Liver (tissue), 9 donors: ENCODE data around the gene TNPO3. TPM values are rescaled to one million over a fixed set of nuclear protein-coding genes. Genes with fewer than 3 reads are reported as not detected.

Experiments
- DNase-seq: peaks from one replicate; pipeline ENCODE4 v3.0.0-alpha.2; 2017; ENCODE audit warnings: low spot score
- H3K27ac ChIP-seq, 2 donors: one replicate each; pipeline ENCODE4 v1.7.0; 2013; ENCODE audit warnings: inconsistent platforms in 2 of 2, low read length in 2 of 2, control low read depth in 1 of 2, low read depth in 1 of 2, mild to moderate bottlenecking in 1 of 2
- H3K27me3 ChIP-seq, 4 donors: one replicate each; pipeline versions ENCODE4 v1.6.1 to v1.7.0; 2013; ENCODE audit warnings: low read length in 3 of 4, inconsistent platforms in 1 of 4, mild to moderate bottlenecking in 1 of 4, moderate library complexity in 1 of 4; ENCODE audit not compliant: control insufficient read depth in 4 of 4, insufficient read depth in 4 of 4
- H3K36me3 ChIP-seq, 4 donors: one replicate each; pipeline versions ENCODE4 v1.6.1 to v1.7.0; 2013; ENCODE audit warnings: low read length in 3 of 4, mild to moderate bottlenecking in 3 of 4, low read depth in 1 of 4, moderate library complexity in 1 of 4; ENCODE audit not compliant: control insufficient read depth in 4 of 4, insufficient read depth in 3 of 4
- H3K4me1 ChIP-seq, 4 donors: one replicate each; pipeline versions ENCODE4 v1.6.1 to v1.7.0; 2013; ENCODE audit warnings: low read length in 3 of 4, mild to moderate bottlenecking in 3 of 4, moderate library complexity in 1 of 4; ENCODE audit not compliant: control insufficient read depth in 4 of 4, insufficient read depth in 4 of 4
- H3K4me3 ChIP-seq, 3 donors: one replicate each; pipeline versions ENCODE4 v1.6.1 to v1.7.0; 2013; ENCODE audit warnings: low read length in 3 of 3, control low read depth in 1 of 3, low read depth in 1 of 3, mild to moderate bottlenecking in 1 of 3
- H3K9ac ChIP-seq, 2 donors: one replicate each; pipeline ENCODE4 v1.7.0; 2013; ENCODE audit warnings: low read length in 2 of 2, mild to moderate bottlenecking in 2 of 2, moderate library complexity in 2 of 2, control low read depth in 1 of 2, low read depth in 1 of 2
- H3K9me3 ChIP-seq, 4 donors: one replicate each; pipeline versions ENCODE4 v1.6.1 to v1.7.0; 2013; ENCODE audit warnings: low read length in 3 of 4; ENCODE audit not compliant: control insufficient read depth in 4 of 4
- CTCF ChIP-seq: fragments of 150-350 bp; IDR thresholded peaks from 2 replicates; pipeline ENCODE4 v1.5.1; 2017; ENCODE audit warnings: improper control_type of control experiment, low read depth, low read length; ENCODE audit not compliant: missing input control
- EGR1 ChIP-seq, 2 donors: IDR thresholded peaks; 2 replicates each; pipeline ENCODE4 v1.6.1; 2016 to 2018; ENCODE audit warnings: antibody characterized with exemption in 2 of 2, low read depth in 2 of 2
- FOXA1 ChIP-seq: IDR thresholded peaks from 2 replicates; pipeline ENCODE4 v1.6.1; 2016; ENCODE audit warnings: antibody characterized with exemption
- FOXA2 ChIP-seq: IDR thresholded peaks from 2 replicates; pipeline ENCODE4 v1.6.1; 2016; ENCODE audit warnings: antibody characterized with exemption
- GABPA ChIP-seq, 2 donors: IDR thresholded peaks in 1 of 2; conservative IDR thresholded peaks in 1 of 2; 2 replicates each; pipeline ENCODE4 v1.6.1; 2016; ENCODE audit warnings: antibody characterized with exemption in 2 of 2, mild to moderate bottlenecking in 1 of 2, moderate library complexity in 1 of 2
- HNF4A ChIP-seq, 2 donors: conservative IDR thresholded peaks; 2 replicates each; pipeline ENCODE4 v1.6.1; 2016; ENCODE audit warnings: antibody characterized with exemption in 2 of 2, mild to moderate bottlenecking in 2 of 2
- HNF4G ChIP-seq: IDR thresholded peaks from 2 replicates; pipeline ENCODE4 v1.6.1; 2016; ENCODE audit warnings: antibody characterized with exemption
- JUND ChIP-seq, 2 donors: IDR thresholded peaks; 2 replicates each; pipeline ENCODE4 v1.6.1; 2016; ENCODE audit warnings: antibody characterized with exemption in 2 of 2
- NR2F2 ChIP-seq: IDR thresholded peaks from 2 replicates; pipeline ENCODE4 v1.6.1; 2016; ENCODE audit warnings: antibody characterized with exemption
- RAD21 ChIP-seq, 2 donors: IDR thresholded peaks; 2 replicates each; pipeline ENCODE4 v1.6.1; 2016; ENCODE audit warnings: antibody characterized with exemption in 2 of 2, mild to moderate bottlenecking in 2 of 2
- RXRA ChIP-seq, 2 donors: IDR thresholded peaks; 2 replicates each; pipeline ENCODE4 v1.6.1; 2017 to 2018; ENCODE audit warnings: antibody characterized with exemption in 2 of 2, mild to moderate bottlenecking in 1 of 2
- SP1 ChIP-seq: IDR thresholded peaks from 2 replicates; pipeline ENCODE4 v1.6.1; 2018; ENCODE audit warnings: antibody characterized with exemption, mild to moderate bottlenecking
- TAF1 ChIP-seq: conservative IDR thresholded peaks from 2 replicates; pipeline ENCODE4 v1.6.1; 2016; ENCODE audit warnings: antibody characterized with exemption, mild to moderate bottlenecking
- YY1 ChIP-seq: IDR thresholded peaks from 2 replicates; pipeline ENCODE4 v1.6.1; 2016; ENCODE audit warnings: antibody characterized with exemption, mild to moderate bottlenecking
- WGBS: extraction: QIAGEN DNeasy Blood & Tissue Kit; methylation state at CpG from one replicate; pipeline ENCODE4 v1.1.7; 2013; 5-methylcytosine and 5-hydroxymethylcytosine counted together
- polyA plus RNA-seq, 2 donors: library from polyadenylated mRNA; stranded (reverse) in 1 of 2; unstranded in 1 of 2; fragments of 200-250 nt in 1 of 2; fragments of >200 nt in 1 of 2; fragmentation: Nextera tagmentation in 1 of 2; extraction: Ambion mirVana in 1 of 2; gene quantifications; one replicate each; pipeline versions ENCODE4 v1.2.1 to v1.2.3, GENCODE V29; 2013 to 2015
- total RNA-seq, 2 donors: library from RNA; depleted of rRNA; stranded (reverse); fragments of >200 nt; gene quantifications; one replicate each; pipeline ENCODE4 v1.2.3, GENCODE V29; 2014
- TF ChIP-seq, protein P1 (sequence below): IDR thresholded peaks from 2 replicates; pipeline ENCODE4 v1.6.1; 2016; ENCODE audit warnings: antibody characterized with exemption
- TF ChIP-seq, protein P2 (sequence below): IDR thresholded peaks from 2 replicates; pipeline ENCODE4 v1.6.1; 2016; ENCODE audit warnings: antibody characterized with exemption
- TF ChIP-seq, protein P3 (sequence below): IDR thresholded peaks from 2 replicates; pipeline ENCODE4 v1.6.1; 2016; ENCODE audit warnings: antibody characterized with exemption, mild to moderate bottlenecking
- TF ChIP-seq, protein P4 (sequence below): IDR thresholded peaks from 2 replicates; pipeline ENCODE4 v1.6.1; 2016; ENCODE audit warnings: antibody characterized with exemption
- donor health status: healthy.
- donor health status: healthy.
- donor health status: healthy.
- donor health status: healthy.
- donor health status: healthy.

TNPO3 gene
- total and polyA plus RNA-seq, 4 donors, result 9.2 to 38.9 (median 20.0) TPM

DNA sequence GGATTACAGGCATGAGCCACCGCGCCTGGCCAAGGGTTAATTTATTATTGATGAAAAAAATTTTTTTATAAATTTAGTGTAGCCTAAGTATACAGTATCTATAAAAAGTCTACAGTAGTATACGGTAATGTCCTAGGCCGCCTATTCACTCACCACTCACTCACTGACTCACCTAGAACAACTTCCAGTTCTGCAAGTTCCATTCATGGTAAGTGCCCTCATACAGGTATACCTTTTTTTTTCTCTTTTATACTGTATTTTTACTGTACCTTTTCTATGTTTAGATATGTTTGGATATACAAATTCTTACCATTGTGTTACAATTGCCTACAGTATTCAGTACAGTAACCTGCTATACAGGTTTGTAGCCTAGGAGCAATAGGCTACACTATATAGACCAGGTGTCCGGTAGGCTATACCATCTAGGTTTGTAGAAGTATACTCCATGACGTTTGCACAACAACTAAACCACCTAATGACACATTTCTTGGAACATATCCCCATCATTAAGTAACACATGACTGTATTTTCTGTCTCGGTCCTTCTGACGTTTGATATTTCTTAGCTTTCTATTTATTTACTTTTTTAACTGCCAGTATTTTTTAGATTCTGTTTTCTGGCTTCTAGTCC lies 93.8 kb downstream of the TNPO3 start:
- H3K9ac ChIP-seq, result no peak overlapping the region
- H3K4me1 ChIP-seq, result no peaks in the 10 kb centered on the region
- no peaks in the 10 kb centered on the region for H3K9me3 ChIP-seq
- no peaks in the 10 kb centered on the region for H3K27me3 ChIP-seq
- DNase-seq, result no peak
- no peak overlapping the region for H3K27ac ChIP-seq
- TF ChIP-seq, protein P1, sequence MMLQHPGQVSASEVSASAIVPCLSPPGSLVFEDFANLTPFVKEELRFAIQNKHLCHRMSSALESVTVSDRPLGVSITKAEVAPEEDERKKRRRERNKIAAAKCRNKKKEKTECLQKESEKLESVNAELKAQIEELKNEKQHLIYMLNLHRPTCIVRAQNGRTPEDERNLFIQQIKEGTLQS, result no peak
- TF ChIP-seq FOXA1 (no peak), HNF4A (conservative IDR thresholded peaks at IDR 0.05) (no peak), NR2F2 (no peak), JUND (IDR thresholded peaks at IDR 0.05) (no peak), FOXA2 (no peak), SP1 (no peak), RXRA (IDR thresholded peaks at IDR 0.05) (no peak), CTCF (no peak), TAF1 (no peak), HNF4G (no peak), YY1 (no peak), GABPA (IDR thresholded peaks at IDR 0.05 in 1 of 2, conservative IDR thresholded peaks at IDR 0.05 in 1 of 2) (no peak), EGR1 (IDR thresholded peaks at IDR 0.05; ENCODE audit: low read depth in 2 of 2) (no peak), RAD21 (IDR thresholded peaks at IDR 0.05) (no peak)
- TF ChIP-seq, protein P2, sequence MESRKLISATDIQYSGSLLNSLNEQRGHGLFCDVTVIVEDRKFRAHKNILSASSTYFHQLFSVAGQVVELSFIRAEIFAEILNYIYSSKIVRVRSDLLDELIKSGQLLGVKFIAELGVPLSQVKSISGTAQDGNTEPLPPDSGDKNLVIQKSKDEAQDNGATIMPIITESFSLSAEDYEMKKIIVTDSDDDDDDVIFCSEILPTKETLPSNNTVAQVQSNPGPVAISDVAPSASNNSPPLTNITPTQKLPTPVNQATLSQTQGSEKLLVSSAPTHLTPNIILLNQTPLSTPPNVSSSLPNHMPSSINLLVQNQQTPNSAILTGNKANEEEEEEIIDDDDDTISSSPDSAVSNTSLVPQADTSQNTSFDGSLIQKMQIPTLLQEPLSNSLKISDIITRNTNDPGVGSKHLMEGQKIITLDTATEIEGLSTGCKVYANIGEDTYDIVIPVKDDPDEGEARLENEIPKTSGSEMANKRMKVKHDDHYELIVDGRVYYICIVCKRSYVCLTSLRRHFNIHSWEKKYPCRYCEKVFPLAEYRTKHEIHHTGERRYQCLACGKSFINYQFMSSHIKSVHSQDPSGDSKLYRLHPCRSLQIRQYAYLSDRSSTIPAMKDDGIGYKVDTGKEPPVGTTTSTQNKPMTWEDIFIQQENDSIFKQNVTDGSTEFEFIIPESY, result no peak
- TF ChIP-seq, protein P3, sequence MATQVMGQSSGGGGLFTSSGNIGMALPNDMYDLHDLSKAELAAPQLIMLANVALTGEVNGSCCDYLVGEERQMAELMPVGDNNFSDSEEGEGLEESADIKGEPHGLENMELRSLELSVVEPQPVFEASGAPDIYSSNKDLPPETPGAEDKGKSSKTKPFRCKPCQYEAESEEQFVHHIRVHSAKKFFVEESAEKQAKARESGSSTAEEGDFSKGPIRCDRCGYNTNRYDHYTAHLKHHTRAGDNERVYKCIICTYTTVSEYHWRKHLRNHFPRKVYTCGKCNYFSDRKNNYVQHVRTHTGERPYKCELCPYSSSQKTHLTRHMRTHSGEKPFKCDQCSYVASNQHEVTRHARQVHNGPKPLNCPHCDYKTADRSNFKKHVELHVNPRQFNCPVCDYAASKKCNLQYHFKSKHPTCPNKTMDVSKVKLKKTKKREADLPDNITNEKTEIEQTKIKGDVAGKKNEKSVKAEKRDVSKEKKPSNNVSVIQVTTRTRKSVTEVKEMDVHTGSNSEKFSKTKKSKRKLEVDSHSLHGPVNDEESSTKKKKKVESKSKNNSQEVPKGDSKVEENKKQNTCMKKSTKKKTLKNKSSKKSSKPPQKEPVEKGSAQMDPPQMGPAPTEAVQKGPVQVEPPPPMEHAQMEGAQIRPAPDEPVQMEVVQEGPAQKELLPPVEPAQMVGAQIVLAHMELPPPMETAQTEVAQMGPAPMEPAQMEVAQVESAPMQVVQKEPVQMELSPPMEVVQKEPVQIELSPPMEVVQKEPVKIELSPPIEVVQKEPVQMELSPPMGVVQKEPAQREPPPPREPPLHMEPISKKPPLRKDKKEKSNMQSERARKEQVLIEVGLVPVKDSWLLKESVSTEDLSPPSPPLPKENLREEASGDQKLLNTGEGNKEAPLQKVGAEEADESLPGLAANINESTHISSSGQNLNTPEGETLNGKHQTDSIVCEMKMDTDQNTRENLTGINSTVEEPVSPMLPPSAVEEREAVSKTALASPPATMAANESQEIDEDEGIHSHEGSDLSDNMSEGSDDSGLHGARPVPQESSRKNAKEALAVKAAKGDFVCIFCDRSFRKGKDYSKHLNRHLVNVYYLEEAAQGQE, result no peak
- TF ChIP-seq, protein P4, sequence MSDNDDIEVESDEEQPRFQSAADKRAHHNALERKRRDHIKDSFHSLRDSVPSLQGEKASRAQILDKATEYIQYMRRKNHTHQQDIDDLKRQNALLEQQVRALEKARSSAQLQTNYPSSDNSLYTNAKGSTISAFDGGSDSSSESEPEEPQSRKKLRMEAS, result no peak
- no peak overlapping the region for H3K4me3 ChIP-seq
- H3K36me3 ChIP-seq, result peaks cover 7 to 54% (median 34%) of the 10 kb centered on the region in 4 donors
- WGBS, result 90% methylated on average over 8 of the region's 8 CpGs
